Bone marrow (tissue), 2 donors: ENCODE results near the gene SYTL3.
"Not testable (repeated sequence)": the region's sequence is repeated elsewhere in the genome, so short reads cannot be mapped to it uniquely, and the experiment has no call there.

ENCODE experiments used
- DNase-seq, 2 donors: peaks; one replicate each; lab custom pipeline; 2025; lab: John Stamatoyannopoulos, UW

Gene SYTL3

DNA sequence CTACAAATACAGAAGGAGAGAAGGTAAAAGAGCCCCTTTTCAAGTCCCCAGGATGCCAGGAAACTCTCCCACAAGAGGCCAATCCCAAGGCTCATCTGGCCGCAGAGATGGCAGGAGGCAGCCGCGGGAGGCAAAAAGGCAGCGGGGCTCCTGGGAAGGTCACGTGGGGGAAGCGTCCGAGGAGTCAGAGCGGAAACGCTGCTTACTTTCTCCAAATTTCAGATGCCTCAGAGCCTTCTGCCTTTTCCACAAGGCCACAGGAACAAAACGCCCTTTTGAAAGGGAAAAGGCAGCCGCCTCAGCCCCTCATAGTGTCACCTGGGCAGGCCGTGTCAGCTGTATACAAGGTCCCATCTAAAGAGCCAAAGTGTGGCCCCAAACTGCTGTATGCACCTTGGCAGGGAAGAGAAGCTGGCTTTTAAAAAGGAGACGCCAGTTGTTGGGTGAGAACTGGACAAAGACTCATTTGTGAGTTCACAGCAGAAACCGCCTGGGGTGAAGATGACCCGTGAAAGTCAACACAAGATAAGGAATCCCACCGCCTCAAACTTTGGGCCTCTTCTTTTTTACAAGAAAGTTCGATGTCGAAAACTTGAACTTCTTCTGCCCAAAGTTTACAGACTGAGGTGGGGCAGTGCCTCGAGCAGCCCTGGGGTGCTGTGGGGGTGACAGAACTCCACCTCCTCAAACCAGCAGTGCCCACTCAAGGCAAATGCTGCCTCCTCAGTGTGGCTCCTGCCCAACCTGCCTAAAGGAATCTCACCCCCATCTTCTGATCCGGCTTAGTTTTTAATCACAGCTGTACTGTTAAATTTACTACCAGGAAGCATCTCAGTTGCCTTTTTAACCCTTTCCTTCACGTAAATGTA lies 124.0 kb downstream of the SYTL3 start:
- DNase-seq, result no peak

- no peak for DNase-seq
Observed at GRCh38 chr6:158774717-158775449, 125.0 kb downstream of the SYTL3 start.

GRCh38 chr6:158775832-158776231 lies 126.0 kb downstream of the SYTL3 start:
- DNase-seq, result no peak

DNA sequence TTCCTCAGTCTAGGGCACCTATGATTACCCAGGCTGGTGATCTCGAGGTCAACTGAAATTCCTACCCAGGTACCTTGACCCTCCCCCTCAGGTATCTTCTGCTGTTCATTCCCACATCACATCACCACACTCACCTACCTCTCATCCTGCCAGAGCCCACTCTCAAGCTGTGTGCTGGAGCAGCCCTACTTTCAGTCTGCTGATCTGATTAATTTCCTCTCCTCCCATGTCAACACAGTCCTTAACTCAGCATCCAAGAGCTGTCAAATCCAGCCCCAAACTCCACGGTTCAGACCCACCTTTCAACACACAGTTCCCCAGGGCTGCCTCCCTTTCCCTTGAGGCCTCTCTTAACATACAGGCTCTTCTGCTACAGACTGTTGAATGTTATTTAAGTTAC lies 126.9 kb downstream of the SYTL3 start:
- DNase-seq, result no peak

GRCh38 chr6:158777510-158777909 lies 127.7 kb downstream of the SYTL3 start:
- no peak for DNase-seq

GRCh38 chr6:158778005-158778527 lies 128.2 kb downstream of the SYTL3 start:
- DNase-seq, result no peak

DNA sequence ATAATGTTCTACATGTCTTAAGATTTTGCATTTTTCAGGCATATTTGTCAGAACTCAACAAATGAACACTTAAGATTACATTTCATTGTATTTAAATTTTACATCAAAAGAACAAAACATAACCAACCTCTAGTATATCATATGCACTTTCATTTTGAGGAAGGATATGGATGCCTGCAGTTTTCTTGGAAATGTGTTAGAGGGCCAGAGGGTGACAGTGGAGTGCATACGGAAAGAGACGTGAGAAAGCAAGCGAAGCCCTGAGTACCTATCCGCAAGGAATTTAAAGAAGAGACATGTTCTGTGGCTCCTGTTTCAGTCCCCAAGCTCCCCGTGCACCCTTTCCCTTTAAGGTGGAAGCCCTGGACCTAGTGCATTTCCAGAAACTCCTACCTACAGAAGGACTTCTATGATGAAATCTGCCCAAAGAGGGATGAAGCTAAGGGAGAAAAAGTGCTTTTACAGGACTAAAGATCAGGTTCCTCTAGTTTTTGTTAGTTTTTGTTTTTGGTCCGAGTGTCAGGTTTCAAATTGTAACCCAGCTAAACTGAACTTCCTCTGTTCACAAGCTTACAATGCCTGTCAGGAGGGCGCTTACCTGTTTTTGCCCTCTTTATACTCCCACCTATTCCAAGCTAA lies 130.5 kb downstream of the SYTL3 start:
- no peak for DNase-seq

- no peak for DNase-seq
Observed at GRCh38 chr6:158780988-158781691, 131.3 kb downstream of the SYTL3 start.

- no peak for DNase-seq
Observed at GRCh38 chr6:158781692-158782373, 132.0 kb downstream of the SYTL3 start.

- DNase-seq, result no peak
Observed at GRCh38 chr6:158782432-158783166, 132.7 kb downstream of the SYTL3 start.

DNA sequence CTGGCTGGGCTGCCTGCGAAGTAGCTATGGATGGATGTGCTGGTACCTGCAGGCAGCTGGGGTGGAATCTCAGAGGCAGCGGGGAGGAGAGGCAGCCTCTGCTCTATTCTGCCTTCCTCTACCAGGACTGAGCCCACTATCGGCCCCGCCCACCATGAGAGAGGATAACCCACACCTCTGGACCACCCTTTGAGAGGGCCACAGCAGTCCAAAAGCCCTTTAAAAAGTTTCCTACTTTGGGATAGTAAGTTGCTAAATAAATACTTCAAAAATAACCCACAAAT lies 133.3 kb downstream of the SYTL3 start:
- no peak for DNase-seq

GRCh38 chr6:158783851-158784250 lies 134.0 kb downstream of the SYTL3 start:
- DNase-seq, result no peak

DNA sequence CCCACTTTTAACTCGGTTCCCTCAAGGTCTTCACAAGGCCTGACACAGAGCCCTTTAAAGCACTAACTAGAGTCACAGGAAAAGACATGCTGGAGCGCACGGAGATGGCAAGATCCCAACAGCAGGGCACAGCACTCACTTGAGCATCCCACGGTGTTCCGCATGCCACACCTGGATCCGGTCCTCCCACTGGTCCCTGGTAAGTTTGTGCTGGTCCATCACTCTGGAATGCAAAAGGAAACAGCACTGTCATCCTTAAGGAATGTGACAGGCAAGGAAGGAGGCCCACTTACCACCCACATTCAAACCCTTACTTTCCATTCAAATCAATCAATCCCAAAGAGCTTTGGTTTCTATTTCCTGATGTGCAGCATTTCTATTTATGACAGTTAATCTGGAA lies 134.7 kb downstream of the SYTL3 start:
- DNase-seq, result no peak

DNA sequence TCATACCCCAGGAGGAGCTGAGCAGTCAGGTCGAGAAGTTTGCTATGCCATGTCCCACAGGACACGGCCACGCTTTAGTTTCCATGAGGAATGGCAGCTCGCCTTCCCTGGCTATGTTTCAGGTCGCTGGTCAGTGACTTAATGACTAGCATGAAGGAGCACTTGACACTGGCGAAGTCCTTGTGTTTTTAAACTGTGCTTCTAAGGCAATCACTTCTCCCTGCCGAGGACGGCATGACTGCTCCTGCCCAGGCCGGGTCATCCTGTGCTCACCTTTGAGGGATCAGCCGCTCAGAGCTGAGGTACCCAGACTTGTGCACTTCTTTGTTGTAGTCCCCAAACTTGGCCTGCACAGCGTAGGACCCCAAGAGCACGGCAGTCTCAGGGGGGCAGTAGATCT lies 135.2 kb downstream of the SYTL3 start:
- DNase-seq, result no peak

GRCh38 chr6:158786645-158787304 lies 136.9 kb downstream of the SYTL3 start:
- no peak for DNase-seq

DNA sequence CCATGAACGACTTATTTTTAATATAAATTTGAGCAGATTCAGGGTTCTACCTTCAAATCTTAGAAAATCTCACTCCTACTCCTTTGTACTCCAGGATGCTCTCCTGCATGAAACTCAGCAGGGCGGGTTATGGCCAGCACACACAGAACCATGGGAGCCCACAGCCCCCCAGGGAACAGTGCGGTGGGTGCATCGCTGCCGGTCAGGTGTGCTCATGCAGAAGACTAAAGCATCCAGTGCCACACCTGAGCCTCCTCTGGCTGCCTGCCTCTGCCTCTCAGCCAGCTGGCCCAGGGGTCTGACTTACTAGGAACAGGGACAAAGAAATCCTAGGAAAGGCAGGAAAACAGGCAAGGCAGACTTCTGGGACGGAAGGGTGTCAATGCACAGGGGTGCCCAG lies 137.5 kb downstream of the SYTL3 start:
- DNase-seq, result no peak

DNA sequence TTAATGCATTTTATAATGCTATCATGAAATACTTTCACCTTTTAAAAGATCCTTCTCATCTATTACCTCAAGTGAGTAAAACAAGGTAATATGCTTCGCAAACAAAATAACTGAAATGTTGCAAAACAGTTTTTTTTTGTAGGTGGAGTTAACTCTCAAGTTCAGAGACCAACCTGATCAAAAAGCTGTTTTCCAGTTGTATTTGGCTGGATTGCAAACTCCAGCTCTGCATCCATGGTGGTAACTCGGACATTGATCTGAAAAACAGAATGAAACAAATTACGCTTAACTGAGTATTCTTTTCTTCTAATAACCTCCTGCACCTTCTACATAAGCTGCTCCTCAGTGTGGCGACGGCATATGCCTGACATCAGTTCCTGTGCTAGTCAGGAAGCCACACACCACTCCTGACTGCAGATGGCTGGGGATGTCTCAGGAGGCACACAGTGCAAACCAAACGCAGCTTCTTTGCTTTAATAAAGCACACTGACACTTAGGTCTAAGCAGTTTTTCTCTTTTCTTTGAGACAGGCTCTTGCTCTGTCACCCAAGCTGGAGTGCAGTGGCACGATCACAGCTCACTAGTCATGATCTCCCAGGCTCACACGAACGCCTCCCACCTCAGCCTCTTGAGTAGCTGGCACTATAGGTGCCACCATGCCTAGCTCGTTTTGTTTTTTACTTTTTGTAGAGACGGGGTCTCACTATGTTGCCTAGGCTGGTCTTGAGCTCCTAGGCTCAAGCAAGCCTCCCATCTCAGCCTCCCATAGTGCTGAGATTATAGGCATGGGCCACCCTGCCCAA lies 139.5 kb downstream of the SYTL3 start:
- DNase-seq, result peak in 1 of 2 donors; percentile 38

GRCh38 chr6:158791274-158791855 lies 141.5 kb downstream of the SYTL3 start:
- no peak for DNase-seq

DNA sequence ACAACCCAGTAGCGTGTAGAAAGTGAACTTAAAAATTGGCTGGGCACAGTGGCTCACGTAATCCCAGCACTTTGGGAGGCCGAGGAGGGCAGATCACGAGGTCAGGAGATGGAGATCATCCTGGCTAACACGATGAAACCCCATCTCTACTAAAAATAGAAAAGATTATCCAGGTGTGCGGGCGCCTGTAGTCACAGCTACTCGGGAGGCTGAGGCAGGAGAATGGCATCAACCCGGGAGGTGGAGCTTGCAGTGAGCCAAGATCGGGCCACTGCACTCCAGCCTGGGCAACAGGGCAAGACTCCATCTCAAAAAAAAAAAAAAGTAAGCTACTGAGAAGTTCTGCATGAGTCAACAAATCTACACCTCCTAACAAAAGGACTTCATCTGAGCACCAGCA lies 142.7 kb downstream of the SYTL3 start:
- DNase-seq, result not testable (repeated sequence)
